ENCODE measurements around the gene ENAM.

GRCh38 chr4:70680934-70681333 lies 52.4 kb downstream of the ENAM start:
- no peak for TF ChIP-seq CTCF (IDR thresholded peaks at IDR 0.05)
- TF ChIP-seq EP300 (IDR thresholded peaks at IDR 0.05), result no peak
- TF ChIP-seq POLR2A (IDR thresholded peaks at IDR 0.05), result no peak
